Stomach (tissue), 4 donors: ENCODE results near the gene RAB5B.

Source experiments
- POLR2AphosphoS5 ChIP-seq, 3 donors: sonication (generic); formaldehyde crosslinking; IDR thresholded peaks; one replicate each; pipeline ENCODE4 v1.6.1; 2016; ENCODE audit warnings: antibody characterized with exemption in 3 of 3
- TF ChIP-seq, protein P1 (sequence below), 7 experiments: fragments of 450-650 bp in 4 of 7; fragments of 200-600 bp in 3 of 7; sonication (generic) in 3 of 7; IDR thresholded peaks; one replicate each; pipeline ENCODE4 v1.5.1; 2016 to 2019; ENCODE audit warnings: antibody characterized with exemption in 7 of 7, control low read depth in 2 of 7, mild to moderate bottlenecking in 1 of 7

DNA sequence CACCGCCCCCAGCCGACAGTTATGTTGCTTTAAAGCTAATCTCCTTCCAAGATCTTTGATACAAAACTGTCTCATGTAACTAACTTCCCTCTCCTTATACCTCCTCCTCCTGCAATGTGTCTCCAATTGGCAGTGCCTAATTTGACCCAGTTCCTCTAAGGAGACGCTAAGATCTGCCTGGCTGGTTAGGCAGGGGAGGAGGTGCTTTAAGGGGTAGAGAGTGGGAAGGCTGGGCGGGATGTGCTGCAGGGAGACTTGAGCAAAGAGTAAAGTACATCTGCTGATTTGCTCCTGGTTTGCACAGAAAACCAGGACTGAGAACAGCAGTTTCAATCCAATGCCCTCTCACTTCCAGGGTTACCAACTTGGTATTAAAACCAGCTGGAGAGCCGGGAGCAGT, 39.6 kb downstream of the RAB5B start:
- TF ChIP-seq, protein P1, sequence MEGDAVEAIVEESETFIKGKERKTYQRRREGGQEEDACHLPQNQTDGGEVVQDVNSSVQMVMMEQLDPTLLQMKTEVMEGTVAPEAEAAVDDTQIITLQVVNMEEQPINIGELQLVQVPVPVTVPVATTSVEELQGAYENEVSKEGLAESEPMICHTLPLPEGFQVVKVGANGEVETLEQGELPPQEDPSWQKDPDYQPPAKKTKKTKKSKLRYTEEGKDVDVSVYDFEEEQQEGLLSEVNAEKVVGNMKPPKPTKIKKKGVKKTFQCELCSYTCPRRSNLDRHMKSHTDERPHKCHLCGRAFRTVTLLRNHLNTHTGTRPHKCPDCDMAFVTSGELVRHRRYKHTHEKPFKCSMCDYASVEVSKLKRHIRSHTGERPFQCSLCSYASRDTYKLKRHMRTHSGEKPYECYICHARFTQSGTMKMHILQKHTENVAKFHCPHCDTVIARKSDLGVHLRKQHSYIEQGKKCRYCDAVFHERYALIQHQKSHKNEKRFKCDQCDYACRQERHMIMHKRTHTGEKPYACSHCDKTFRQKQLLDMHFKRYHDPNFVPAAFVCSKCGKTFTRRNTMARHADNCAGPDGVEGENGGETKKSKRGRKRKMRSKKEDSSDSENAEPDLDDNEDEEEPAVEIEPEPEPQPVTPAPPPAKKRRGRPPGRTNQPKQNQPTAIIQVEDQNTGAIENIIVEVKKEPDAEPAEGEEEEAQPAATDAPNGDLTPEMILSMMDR (IDR thresholded peaks at IDR 0.05), result no peak
- TF ChIP-seq POLR2AphosphoS5 (IDR thresholded peaks at IDR 0.05), result no peak
